IMR-90 (cell line): Measurements from ENCODE around the gene S100A6. TPM values are rescaled to one million over a fixed set of nuclear protein-coding genes. Genes with fewer than 3 reads are reported as not detected.

Experiments used
- ATAC-seq: fragments of 200-7000 bp; cut with Tn5 transposase; 2 replicates; pipeline ENCODE4 v1.9.1; 2020; ENCODE audit warnings: low read depth, mild to moderate bottlenecking, moderate library complexity
- BruUV-seq: library from RNA; stranded (reverse); fragments of 400-500 nt; replicated peaks from 2 replicates; lab custom pipeline; 2021; lab: Mats Ljungman, UMichigan
- CTCF ChIA-PET: fragments of 300-600 bp; formaldehyde crosslinking; extraction: SDS; loops from one replicate; lab custom pipeline; 2021; ENCODE audit warnings: antibody characterized with exemption; lab: Yijun Ruan, JAX
- POLR2A ChIA-PET: fragments of 300-600 bp; sonication (Branson Sonifier 250); formaldehyde crosslinking; loops from one replicate; lab custom pipeline; 2022; ENCODE audit warnings: antibody characterized with exemption; ENCODE audit not compliant: unreplicated experiment; lab: Charles Lee
- DNase-seq: peaks from one replicate; pipeline ENCODE4 v3.0.0; 2013
- H2AFZ ChIP-seq: replicated peaks from 2 replicates; pipeline ENCODE3; 2013; ENCODE audit warnings: low read length, mild to moderate bottlenecking; ENCODE audit not compliant: poor library complexity
- H2AK5ac ChIP-seq: 2 replicates; pipeline ENCODE4 v1.6.1; 2013; ENCODE audit warnings: low read depth, low read length, inconsistent platforms
- H2AK9ac ChIP-seq: replicated peaks from 2 replicates; pipeline ENCODE3; 2013; ENCODE audit warnings: mild to moderate bottlenecking, low read depth, low read length, moderate library complexity; ENCODE audit not compliant: poor library complexity
- H2BK120ac ChIP-seq: 2 replicates; pipeline ENCODE4 v1.6.1; 2013; ENCODE audit warnings: low read depth, low read length, inconsistent platforms
- H2BK15ac ChIP-seq: 3 replicates; pipeline ENCODE4 v1.6.1; 2013; ENCODE audit warnings: low read depth, low read length, inconsistent platforms
- H2BK20ac ChIP-seq: 2 replicates; pipeline ENCODE4 v1.6.1; 2013; ENCODE audit warnings: low read depth, mild to moderate bottlenecking, inconsistent platforms, low read length, moderate library complexity
- H2BK5ac ChIP-seq: 2 replicates; pipeline ENCODE4 v1.6.1; 2013; ENCODE audit warnings: mild to moderate bottlenecking, low read depth, low read length, inconsistent platforms; ENCODE audit not compliant: poor library complexity, severe bottlenecking
- H3K14ac ChIP-seq: replicated peaks from 2 replicates; pipeline ENCODE4 v1.6.1; 2013; ENCODE audit warnings: low read depth, low read length, inconsistent platforms
- H3K18ac ChIP-seq: 2 replicates; pipeline ENCODE4 v1.6.1; 2013; ENCODE audit warnings: low read depth, low read length, control low read depth
- H3K23ac ChIP-seq: 2 replicates; pipeline ENCODE4 v1.6.1; 2013; ENCODE audit warnings: low read depth, low read length, inconsistent platforms
- H3K27ac ChIP-seq: 2 replicates; pipeline ENCODE4 v1.5.1; 2013; ENCODE audit warnings: mild to moderate bottlenecking, control low read depth, low read length; ENCODE audit not compliant: insufficient read depth
- H3K27me3 ChIP-seq: 2 replicates; pipeline ENCODE4 v1.6.1; 2013; ENCODE audit warnings: low read length; ENCODE audit not compliant: control insufficient read depth, insufficient read depth
- H3K36me3 ChIP-seq: 2 replicates; pipeline ENCODE4 v1.6.1; 2013; ENCODE audit warnings: low read length, mixed read lengths; ENCODE audit not compliant: control insufficient read depth, insufficient read depth
- H3K4ac ChIP-seq: 2 replicates; pipeline ENCODE4 v1.6.1; 2013; ENCODE audit warnings: low read depth, low read length, inconsistent platforms
- H3K4me1 ChIP-seq: 2 replicates; pipeline ENCODE4 v1.6.1; 2013; ENCODE audit warnings: low read length, mixed read lengths; ENCODE audit not compliant: control insufficient read depth, insufficient read depth
- H3K4me2 ChIP-seq: 2 replicates; pipeline ENCODE4 v1.6.1; 2013; ENCODE audit warnings: low read depth, mild to moderate bottlenecking, control low read depth, low read length, moderate library complexity
- H3K4me3 ChIP-seq: 2 replicates; pipeline ENCODE4 v1.5.1; 2013; ENCODE audit warnings: low read depth, mild to moderate bottlenecking, control low read depth, low read length, moderate library complexity; ENCODE audit not compliant: insufficient read depth
- H3K56ac ChIP-seq: 2 replicates; pipeline ENCODE4 v1.6.1; 2013; ENCODE audit warnings: low read length, inconsistent platforms; ENCODE audit not compliant: insufficient read depth; ENCODE audit errors: extremely low read depth
- H3K79me1 ChIP-seq, 2 experiments: 2 replicates each; pipeline ENCODE4 v1.6.1; 2013; ENCODE audit warnings: low read length in 2 of 2, inconsistent platforms in 1 of 2, low read depth in 1 of 2
- H3K9ac ChIP-seq: 2 replicates; pipeline ENCODE4 v1.6.1; 2013; ENCODE audit warnings: low read depth, low read length, control low read depth
- H3K9me1 ChIP-seq: 2 replicates; pipeline ENCODE4 v1.6.1; 2013; ENCODE audit warnings: low read length, inconsistent platforms; ENCODE audit not compliant: insufficient read depth
- H3K9me3 ChIP-seq: 2 replicates; pipeline ENCODE4 v1.6.1; 2013; ENCODE audit warnings: low read length; ENCODE audit not compliant: control insufficient read depth, insufficient read depth
- H4K20me1 ChIP-seq: 2 replicates; pipeline ENCODE4 v1.6.1; 2013; ENCODE audit warnings: low read length, inconsistent platforms; ENCODE audit not compliant: insufficient read depth
- H4K5ac ChIP-seq: 2 replicates; pipeline ENCODE4 v1.6.1; 2013; ENCODE audit warnings: mild to moderate bottlenecking, low read depth, low read length, control low read depth
- H4K8ac ChIP-seq, 2 experiments: 2 replicates each; pipeline ENCODE4 v1.6.1; 2013; ENCODE audit warnings: low read depth in 2 of 2, low read length in 2 of 2, control low read depth in 1 of 2, inconsistent platforms in 1 of 2
- H4K91ac ChIP-seq: 2 replicates; pipeline ENCODE4 v1.6.1; 2013; ENCODE audit warnings: low read depth, low read length, inconsistent platforms; ENCODE audit not compliant: insufficient read depth
- CEBPB ChIP-seq: IDR thresholded peaks from 2 replicates; pipeline ENCODE4 v1.6.1; 2012; ENCODE audit warnings: low read depth, low read length, improper control_type of control experiment
- CTCF ChIP-seq: conservative IDR thresholded peaks from 2 replicates; pipeline ENCODE4 v1.5.1; 2012; ENCODE audit warnings: mild to moderate bottlenecking, low read depth, low read length, improper control_type of control experiment
- MAZ ChIP-seq: IDR thresholded peaks from 2 replicates; pipeline ENCODE4 v1.6.1; 2012; ENCODE audit warnings: low read depth, mild to moderate bottlenecking, low read length, improper control_type of control experiment, moderate library complexity, borderline replicate concordance
- MXI1 ChIP-seq: IDR thresholded peaks from 2 replicates; pipeline ENCODE4 v1.6.1; 2012; ENCODE audit warnings: low read depth, mild to moderate bottlenecking, low read length, moderate library complexity, borderline replicate concordance
- RCOR1 ChIP-seq: IDR thresholded peaks from 2 replicates; pipeline ENCODE4 v1.6.1; 2012; ENCODE audit warnings: mild to moderate bottlenecking, low read length, improper control_type of control experiment; ENCODE audit not compliant: insufficient replicate concordance
- WGBS, 2 experiments: methylation state at CpG; one replicate each; pipeline versions ENCODE4 v1.1.5 to v1.1.7; 2013; ENCODE audit warnings: missing lambda C conversion rate in 2 of 2; ENCODE audit not compliant: insufficient read length in 1 of 2; ENCODE audit errors: extremely low coverage in 2 of 2; 5-methylcytosine and 5-hydroxymethylcytosine counted together
- dilution Hi-C: fragments of 300-500 bp; cut with HindIII; formaldehyde crosslinking; loops from one replicate; pipeline ENCODE4 v1.14.3; 2018; ENCODE audit warnings: low sequenced_read_pairs; ENCODE audit not compliant: unreplicated experiment
- in situ Hi-C: fragments of 300-500 bp; cut with MboI; formaldehyde crosslinking; loops from 3 replicates; pipeline ENCODE4 v1.14.3; 2019; ENCODE audit warnings: low sequenced_read_pairs, inconsistent platforms, mixed read lengths
- intact Hi-C: fragments of 100-400 bp; cut with micrococcal nuclease; formaldehyde crosslinking; loops from 2 replicates; pipeline ENCODE4 v1.10.0; 2022
- polyA plus RNA-seq, 3 experiments: library from polyadenylated mRNA; depleted of rRNA; stranded (reverse); fragments of >200 nt; gene quantifications; 2 replicates each; pipeline ENCODE4 v1.2.3, GENCODE V29; 2012; ENCODE audit warnings: low replicate concordance in 1 of 3
- total RNA-seq: library from RNA; depleted of rRNA; stranded (reverse); fragments of >200 nt; gene quantifications from 2 replicates; pipeline ENCODE4 v1.2.3, GENCODE V29; 2012

The S100A6 gene
- total and polyA plus RNA-seq, 2 of the 4 experiments (the other 2 are of a cell fraction) = 373 to 1,755 TPM

GRCh38 chr1:153545067-153546055, 9.6 kb upstream of the S100A6 start, which contains the start of gene S100A4:
S100A4 (minus strand) TSS chr1:153545806; CDS start chr1:153544794, 1,012 bp downstream.
- intact Hi-C loops = no loop called here
- ATAC-seq (peak; percentile 79), DNase-seq (peak; percentile 83)
- Histone ChIP-seq H3K9ac (peak within 1 kb of the TSS; percentile 44; the same call in 1 of the 2 replicates), H4K5ac (peak within 1 kb of the TSS; percentile 87), H4K8ac (peak within 1 kb of the TSS; percentile 74 to 96), H2BK20ac (peak within 1 kb of the TSS; percentile 77), H2BK120ac (peak within 1 kb of the TSS; percentile 97), H2AK5ac (peak within 1 kb of the TSS; percentile 98), H2BK5ac (peak within 1 kb of the TSS; percentile 78), H3K79me1 (peaks cover 0 to 35% of the 10 kb centered on the region in 2 experiments; a peak in 3 of 4 replicates), H2BK15ac (peak within 1 kb of the TSS; percentile 79; the same call in 2 of the 3 replicates), H4K20me1 (no peaks in the 10 kb centered on the region), H2AFZ (peak within 1 kb of the TSS; percentile 82), H2AK9ac (peak within 1 kb of the TSS; percentile 99), H3K9me1 (peaks cover 56% of the 10 kb centered on the region), H3K27ac (peak within 1 kb of the TSS; percentile 81), H3K27me3 (no peaks in the 10 kb centered on the region), H3K4me3 (no peak within 1 kb of the TSS), H3K9me3 (no peaks in the 10 kb centered on the region), H3K4me2 (peak within 1 kb of the TSS; percentile 17; the same call in 1 of the 2 replicates), H3K18ac (peak within 1 kb of the TSS; percentile 56), H3K36me3 (no peaks in the 10 kb centered on the region), H3K4ac (peak within 1 kb of the TSS; percentile 99), H4K91ac (peak within 1 kb of the TSS; percentile 94), H3K23ac (peak within 1 kb of the TSS; percentile 54), H3K14ac (peak within 1 kb of the TSS; percentile 99), H3K56ac (no peak within 1 kb of the TSS), H3K4me1 (peaks cover 40% of the 10 kb centered on the region)
- in situ Hi-C loops = loop anchor here (25.0 kb wide), 1 partner anchor 417 kb away; the partner anchor contains the start of genes CREB3L4, CRTC2 and SLC39A1
- POLR2A ChIA-PET = interaction anchor here (0.7 to 1.8 kb wide), 4 partner anchors 9 to 21 kb away, joined by 3 to 9 read pairs (median 4); partner anchors contain the start of gene S100A6
- dilution Hi-C loops = no loop called here
- TF ChIP-seq MAZ (peak; percentile 78; the same call in 1 of the 2 replicates), MXI1 (0 out of 2 replicates have a peak, but pooled peaks have one; percentile 11), RCOR1 (no peak), CEBPB (0 out of 2 replicates have a peak, but pooled peaks have one; percentile 21), CTCF (no peak)
- CTCF ChIA-PET = interaction anchor here (1.2 to 1.5 kb wide), 2 partner anchors 9 to 12 kb away, joined by 3 to 4 read pairs; no protein-coding TSS in a partner anchor
- no TSS peak for BruUV-seq
- WGBS, 2 experiments = 42% methylated on average over 7 of the region's 19 CpGs; no CpG with 5 or more reads in 1 of the 2 experiments
